ENCODE results near the gene HOXD1.

DNA sequence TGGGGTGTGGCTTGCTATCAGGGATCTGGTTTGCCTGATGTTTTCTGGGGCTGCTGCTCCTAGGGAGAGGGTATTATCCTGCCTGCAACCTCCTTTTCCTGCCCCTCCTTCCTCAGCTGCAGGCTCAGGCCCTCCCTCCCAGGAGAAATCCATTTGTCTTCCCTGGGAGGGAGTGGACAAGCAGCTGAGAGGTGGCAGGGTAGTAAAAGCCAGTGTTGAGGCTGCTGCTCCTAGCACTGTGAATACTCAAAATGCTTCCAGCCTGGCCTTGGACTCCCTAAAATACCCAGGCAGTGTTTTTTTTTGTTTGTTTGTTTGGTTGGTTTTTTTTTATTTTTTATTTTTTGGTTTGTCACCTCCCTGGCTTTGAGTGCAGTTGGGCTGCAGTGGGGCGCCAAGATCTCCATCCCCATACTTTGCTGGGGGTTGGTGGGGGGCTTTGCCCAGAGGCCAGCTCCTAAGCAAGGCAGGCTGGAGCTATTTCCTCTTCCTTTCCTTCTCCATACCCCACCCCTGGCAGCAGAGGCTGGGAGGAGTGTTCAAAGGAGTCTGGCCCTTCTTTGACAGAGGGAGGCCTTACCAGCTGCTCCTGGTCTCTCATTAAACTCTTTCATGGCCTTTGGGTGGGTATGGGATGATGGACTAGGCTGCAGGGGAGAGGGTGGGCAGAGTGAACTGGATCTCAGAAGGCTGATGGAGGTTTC is 17.7 kb upstream of the HOXD1 start:
- TF ChIP-seq, protein P1, sequence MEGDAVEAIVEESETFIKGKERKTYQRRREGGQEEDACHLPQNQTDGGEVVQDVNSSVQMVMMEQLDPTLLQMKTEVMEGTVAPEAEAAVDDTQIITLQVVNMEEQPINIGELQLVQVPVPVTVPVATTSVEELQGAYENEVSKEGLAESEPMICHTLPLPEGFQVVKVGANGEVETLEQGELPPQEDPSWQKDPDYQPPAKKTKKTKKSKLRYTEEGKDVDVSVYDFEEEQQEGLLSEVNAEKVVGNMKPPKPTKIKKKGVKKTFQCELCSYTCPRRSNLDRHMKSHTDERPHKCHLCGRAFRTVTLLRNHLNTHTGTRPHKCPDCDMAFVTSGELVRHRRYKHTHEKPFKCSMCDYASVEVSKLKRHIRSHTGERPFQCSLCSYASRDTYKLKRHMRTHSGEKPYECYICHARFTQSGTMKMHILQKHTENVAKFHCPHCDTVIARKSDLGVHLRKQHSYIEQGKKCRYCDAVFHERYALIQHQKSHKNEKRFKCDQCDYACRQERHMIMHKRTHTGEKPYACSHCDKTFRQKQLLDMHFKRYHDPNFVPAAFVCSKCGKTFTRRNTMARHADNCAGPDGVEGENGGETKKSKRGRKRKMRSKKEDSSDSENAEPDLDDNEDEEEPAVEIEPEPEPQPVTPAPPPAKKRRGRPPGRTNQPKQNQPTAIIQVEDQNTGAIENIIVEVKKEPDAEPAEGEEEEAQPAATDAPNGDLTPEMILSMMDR (IDR thresholded peaks at IDR 0.05): no peak
- TF ChIP-seq POLR2AphosphoS5 (IDR thresholded peaks at IDR 0.05) (no peak), POLR2A (IDR thresholded peaks at IDR 0.05) (no peak)

Data from prostate gland (tissue), 2 donors.